RPMI7951 (cell line): ENCODE measurements around the gene LIN28B. TPM values are rescaled to one million over a fixed set of nuclear protein-coding genes. Genes with fewer than 3 reads are reported as not detected.

Experiments
- DNase-seq: peaks from one replicate; pipeline ENCODE4 v3.0.0-alpha.2; 2012; ENCODE audit warnings: low read depth
- total RNA-seq: library from RNA; depleted of rRNA; stranded (reverse); fragments of >200 nt; shearing (Covaris generic); gene quantifications from 2 replicates; pipeline ENCODE4 v1.2.3, GENCODE V29; 2014; rRNA removed

Gene LIN28B
- total RNA-seq, 1 experiment from 2014 or later = 0.24 TPM

DNA sequence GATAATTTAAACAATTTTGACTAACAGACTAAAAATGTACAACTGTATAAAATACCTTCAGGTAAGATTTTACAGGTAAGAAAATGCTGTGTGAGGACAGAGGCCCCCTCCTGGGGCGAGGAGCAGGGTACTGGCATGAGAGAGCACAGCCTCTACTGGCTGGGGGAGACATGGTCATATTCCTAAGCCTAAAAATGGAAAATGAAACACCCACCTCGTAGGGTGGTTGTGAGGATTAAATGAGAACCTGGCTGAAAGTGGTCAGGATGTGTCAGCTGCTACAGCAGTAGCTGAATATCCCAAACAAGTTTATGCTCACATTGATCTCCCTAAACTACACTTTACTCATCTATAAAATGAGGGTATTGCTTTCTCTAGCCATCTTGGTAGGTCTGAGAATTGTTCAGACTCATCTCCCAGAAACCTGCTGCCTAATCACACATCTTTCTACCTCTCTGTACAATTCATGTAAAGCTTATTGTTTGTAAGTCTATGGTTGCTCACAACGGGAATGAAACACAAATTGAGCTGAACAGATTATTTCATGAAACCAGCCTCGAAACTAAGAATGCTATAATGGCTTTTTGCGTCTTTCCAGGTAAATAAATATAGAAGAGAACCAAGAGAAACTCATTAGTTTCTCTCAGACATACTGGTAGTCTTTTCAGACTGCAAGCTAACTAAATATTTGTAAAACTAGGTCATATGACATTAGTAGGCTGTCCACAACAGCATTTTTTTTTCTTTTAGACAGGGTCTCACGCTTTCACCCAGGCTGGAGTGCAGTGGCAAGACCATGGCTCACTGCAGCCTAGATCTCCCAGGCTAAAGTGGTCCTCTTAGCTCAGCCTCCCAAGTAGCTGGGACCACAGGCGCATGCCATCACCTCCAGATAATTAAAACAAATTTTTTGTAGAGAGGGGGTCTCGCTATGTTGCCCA is 153.3 kb downstream of the LIN28B start:
- DNase-seq = no peak

DNA sequence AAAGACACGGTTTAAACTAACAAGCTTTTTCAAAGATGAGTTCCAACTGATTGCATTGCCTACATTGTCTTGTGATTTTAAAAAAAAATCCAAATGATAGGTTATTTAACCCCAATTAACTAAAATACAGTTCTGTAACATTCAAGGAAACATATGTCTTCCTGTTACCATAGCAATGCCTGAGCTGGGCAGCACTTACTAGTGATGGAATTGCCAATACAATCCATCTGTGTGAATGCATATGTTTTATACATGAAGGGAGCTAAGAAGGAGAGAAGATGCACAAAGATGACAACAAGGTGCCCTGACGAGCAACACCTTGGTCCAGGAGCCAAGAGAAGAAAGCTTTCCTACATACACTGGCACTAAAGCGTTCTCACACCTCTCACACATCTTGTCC is 154.2 kb downstream of the LIN28B start:
- DNase-seq = no peak

DNA sequence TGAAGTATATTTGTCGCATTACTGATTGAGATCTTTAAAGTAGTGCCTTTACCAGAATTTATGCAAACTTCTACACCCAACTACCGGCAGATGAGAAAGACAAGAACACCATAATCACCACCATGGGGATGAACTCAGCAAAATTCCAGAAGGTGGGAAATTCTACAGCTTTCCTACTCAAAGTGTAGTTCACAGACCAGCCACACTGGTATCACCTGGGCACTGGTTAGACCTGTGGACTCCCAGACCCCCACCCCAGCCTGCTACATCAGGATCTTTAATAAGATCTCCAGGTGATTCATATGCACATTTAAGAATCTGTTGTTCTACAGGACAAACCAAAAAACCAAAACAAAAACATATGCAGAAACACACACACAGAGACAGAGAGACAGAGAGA is 155.0 kb downstream of the LIN28B start:
- no peak for DNase-seq

DNA sequence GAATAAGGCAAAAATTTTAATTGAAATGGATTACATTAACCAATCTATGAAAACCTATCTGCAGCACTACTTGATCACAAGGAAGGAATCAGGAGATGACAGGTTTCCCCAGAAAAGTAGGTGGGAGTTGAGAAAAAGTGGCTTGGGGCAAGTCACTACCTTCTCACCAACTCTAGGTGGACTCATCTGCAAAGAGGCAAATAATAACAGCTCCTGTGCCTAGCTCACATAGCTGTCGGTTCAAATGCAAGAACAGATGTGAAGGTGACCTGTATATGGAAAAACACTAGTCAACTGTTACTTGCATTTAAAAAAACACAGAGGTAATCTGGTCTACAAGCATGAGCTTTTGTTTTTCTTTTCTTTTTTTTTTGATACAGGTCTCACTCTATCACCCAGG is 155.7 kb downstream of the LIN28B start:
- DNase-seq = peak; percentile 6

DNA sequence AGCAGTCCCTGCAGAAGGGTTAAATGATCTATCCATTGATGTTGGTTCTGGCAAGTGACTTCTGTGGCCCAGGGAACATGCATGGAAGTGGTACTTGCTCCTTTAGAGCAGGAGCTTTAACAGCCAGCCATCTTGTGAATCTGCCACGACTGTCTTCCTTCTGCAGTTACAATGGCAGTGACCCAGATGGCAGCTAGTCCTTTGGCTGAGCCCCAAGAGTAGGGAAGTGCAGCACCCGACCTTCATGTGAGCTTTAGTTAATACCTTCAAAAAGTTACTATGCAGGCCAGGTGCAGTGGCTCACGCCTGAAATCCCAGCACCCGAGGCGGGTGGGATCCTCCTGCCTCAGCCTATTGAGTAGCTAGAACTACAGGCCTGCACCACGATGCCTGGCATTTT is 156.5 kb downstream of the LIN28B start:
- no peak for DNase-seq

DNA sequence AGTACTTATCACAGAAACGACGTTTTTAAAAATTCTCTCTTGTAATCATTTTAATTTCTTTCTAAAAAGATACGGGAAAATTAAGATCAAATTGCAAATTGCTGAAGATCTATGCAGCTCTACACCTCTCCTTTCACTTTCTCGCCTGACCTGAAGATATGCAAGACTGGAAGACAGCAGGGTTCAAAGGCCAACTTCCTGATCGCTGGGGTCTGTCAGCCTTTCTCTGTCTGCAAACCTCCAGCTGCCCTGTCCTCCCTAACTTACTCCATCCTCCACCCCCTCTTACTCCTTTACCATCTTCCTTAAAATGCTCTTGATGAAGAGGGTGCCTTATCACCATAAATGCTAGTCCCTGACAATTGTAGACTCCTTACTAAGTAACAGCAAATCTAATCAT is 159.2 kb downstream of the LIN28B start:
- DNase-seq = no peak

DNA sequence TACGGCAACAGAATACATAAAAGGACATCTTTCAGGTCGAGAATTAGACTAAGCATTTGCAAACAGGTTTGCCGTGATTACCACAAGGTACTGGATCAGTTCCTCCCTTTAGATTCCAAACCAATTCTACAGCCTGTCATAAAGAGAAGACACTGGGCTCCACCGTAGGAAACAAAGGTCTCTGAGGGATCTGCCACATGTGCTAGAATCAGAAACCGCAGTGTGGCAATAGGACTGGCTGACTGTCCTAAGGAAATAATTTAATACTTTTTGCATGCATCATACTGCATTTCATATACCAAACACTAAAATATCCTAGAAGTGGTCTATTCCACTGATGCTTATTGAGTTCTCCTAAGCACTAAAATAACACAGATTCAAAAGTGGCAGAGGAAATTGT is 163.7 kb downstream of the LIN28B start:
- DNase-seq = no peak

DNA sequence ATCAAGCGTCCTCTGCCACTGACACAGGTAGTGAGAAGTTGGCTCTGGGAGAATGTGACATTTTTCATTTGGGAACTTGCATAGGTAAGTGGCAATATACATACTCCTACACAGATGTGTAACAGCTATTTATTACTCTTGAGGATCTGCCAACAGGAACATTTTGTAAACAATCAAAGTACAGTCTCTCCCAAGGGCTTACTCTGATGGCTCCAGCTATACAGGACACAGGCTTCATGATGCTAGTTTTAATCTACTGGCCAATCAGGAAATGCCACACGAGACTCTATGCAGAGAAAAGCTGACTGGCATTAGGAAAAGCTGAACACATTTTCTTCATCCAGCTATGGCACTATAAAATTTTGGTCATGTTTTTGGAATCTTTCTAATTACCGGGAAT is 165.1 kb downstream of the LIN28B start:
- DNase-seq = no peak

DNA sequence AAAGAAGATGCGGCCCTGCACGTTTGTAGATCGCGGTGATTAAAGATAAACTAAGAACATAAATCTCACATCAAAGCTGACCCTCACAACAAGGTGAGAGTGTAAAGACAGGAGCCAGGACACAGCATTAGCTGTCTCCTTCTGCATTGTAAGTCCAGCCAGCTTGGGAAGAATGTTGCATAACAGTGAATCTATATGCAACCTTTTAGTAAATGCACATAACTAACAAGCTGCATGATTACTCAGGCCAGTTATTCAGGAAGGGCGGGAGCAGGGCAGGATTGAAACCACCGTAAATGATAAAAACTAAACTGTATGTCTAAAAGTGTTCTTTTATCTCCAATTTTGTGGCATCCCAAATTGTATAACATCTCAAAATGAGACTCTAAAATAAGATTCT is 165.8 kb downstream of the LIN28B start:
- no peak for DNase-seq

Other genes starting within 250 kb of the LIN28B start
- gene HACE1, start 97.2 kb upstream of the LIN28B start, total RNA-seq = 10.9 and 11.1 TPM in 2 replicates
- gene POPDC3, start 222.9 kb downstream of the LIN28B start, total RNA-seq = 63.6 and 66.4 TPM in 2 replicates